SIG-M5 treated with dmso at 0.1 percent for 504 hours (cell line): ENCODE measurements around the gene SINHCAF.

Experiments used
- DNase-seq: peaks from one replicate; lab custom pipeline; 2025; ENCODE audit not compliant: unreplicated experiment; lab: John Stamatoyannopoulos, UW

Gene SINHCAF

DNA sequence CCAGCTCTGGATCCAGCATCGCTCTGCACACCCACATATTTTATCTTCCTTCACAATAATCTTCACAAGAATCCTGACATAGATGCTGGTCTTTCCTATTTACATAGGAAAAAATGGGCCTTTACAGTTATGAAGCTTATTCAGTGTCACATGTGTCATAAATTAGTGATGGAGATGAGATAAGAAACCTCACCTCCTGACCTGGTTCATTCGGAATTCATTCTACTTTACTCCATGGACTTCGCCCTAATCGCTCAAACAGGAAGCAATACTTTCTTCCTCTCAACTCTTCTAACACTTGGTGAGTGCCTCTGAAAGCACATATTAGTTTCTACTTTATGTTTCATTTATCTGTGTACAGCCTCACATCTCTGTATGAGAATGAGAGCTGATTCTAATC, 12.0 kb upstream of the SINHCAF start:
- DNase-seq: no peak

DNA sequence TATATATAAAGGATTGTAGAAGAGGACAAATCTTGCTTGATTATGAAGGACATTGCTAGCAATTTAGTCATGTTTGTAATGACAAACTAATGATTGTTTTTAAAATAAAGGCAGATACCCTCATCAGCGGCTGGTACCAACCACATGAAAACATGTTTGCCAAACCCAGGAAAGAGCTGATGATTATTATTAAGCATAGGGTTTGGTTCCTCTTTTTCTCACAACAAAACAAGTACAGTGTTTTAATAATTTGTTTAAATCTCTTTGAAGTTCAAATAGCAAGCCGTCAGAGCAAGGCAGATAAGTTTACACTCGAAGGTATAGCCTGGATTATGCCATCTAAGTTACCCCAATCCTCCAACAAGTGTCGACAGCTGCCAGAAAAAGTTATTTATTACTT, 5.3 kb upstream of the SINHCAF start:
- no peak for DNase-seq

DNA sequence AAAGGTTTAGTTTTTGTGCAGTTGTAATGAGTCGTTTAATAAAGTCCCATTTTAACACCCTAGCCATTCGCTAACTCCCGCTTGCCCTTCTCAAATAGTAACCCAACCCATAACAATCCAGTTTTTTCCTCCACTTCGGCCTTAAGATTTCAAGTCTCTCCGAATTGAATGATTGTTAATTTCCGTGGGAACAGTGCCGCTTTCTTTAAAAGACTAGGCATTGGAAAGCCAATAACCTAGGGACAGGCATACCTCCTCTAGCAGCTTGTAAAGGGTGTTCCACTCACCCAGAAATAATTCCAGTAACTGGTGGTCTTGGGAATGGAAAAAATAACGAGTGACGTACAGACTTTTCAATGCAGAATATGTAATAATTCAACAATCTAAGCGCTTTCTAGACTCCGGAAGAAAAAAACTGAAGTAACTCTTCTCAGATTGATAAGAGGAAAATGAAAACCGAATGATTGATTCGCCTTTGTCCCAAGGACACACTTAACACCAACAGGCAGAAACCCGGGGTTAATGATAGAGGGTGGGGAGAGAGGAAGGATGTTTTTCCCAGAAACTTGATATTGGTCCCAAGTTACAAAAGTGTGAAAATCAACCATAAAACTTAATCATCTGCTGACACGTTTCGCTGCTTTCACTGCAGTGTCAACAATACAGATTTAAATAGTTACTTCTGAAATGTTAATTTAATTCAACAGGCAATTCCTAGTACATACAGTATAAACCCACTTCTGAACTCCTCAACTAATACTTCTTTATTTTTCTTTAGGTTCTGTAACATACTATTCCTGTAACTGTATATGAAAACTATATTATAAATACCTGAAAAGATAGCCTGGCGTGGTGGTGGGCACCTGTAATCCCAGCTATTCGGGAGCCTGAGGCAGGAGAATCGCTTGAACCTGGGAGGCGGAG, 1.0 kb upstream of the SINHCAF start:
- DNase-seq: no peak

DNA sequence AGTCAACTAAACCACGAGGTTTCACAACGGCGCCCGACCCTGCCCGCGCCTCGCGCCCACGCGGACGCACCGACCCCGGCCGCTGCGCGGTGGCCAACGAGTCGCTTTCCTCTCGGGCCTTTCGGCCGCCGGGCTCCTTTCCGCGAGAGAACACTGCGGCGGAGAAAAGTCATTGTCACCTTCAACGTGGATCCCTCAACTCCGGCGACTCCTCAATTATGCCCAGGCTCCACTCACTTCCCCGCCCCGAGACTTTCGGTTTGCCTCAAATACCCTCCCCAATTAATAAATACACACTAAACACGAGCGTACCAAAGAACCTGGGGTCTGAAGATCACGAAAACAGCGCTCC, 450 bp downstream of the SINHCAF start:
- no peak for DNase-seq

DNA sequence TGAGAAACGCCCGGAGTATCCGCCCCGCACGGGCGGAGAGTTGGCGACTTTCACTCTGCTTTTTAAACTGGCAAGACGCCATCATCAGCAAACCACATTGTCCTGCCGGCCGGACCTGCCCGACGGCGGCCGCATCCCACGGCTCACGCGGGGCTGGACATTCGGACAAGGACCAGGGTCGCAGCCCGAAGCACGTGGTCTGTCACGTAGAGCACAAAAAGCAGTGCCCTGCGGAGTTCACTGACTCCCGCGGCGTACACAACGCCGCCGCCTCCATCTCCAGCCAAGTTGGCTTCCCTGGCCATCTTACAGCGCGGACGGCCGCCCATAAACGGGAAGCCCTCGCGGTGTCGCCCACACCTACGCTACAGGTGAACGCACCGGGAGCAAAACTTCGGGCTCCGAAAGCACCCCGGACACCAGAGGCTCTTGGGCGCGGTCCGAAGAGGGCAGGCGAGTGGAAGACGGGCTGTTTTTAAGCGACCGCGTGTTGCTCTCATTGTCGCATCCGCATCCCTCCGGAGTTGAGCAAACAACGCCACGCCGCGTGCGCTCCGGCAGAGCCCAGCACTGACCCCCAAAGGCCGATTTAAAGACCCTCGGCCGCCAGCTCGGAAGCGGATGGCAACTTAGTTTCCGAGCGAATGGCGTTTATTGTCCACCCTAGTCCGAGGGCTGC, 966 bp downstream of the SINHCAF start:
- DNase-seq: no peak

DNA sequence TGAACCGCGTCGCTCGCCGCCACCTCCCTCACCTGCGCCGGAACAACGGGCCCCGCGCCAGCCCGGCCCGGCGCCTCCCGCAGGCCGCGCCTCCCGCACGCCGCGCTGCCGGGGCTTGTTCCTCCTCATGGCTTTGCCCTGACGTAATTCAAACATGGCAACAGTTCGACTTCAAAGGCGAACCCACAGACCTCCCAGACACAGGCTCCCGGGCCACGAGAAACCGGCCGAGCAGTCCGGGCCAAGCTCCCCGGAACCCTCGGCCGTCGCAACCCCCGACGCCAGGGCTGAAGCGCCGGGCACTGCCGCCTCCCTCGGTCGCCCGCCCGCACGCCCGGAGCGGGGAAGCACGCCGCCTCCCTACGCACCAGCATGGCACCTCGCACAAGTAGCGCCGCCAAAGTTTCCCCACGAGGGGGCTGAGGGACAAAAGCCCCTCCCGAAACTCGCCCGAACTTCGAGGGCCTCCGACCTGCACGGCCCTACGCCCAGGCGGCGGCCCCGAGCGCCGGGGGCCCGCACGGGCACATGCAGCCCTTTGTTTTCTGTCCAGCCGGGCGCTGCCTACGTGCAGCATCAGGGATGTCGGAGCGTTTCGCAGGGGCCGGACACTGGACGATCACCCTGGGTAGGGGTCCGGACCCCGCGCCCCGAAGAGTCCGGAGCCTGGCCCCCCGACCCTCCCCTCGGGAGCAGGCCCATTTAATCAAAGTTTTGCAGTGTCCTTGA, 1.7 kb downstream of the SINHCAF start:
- DNase-seq: peak; percentile 78

DNA sequence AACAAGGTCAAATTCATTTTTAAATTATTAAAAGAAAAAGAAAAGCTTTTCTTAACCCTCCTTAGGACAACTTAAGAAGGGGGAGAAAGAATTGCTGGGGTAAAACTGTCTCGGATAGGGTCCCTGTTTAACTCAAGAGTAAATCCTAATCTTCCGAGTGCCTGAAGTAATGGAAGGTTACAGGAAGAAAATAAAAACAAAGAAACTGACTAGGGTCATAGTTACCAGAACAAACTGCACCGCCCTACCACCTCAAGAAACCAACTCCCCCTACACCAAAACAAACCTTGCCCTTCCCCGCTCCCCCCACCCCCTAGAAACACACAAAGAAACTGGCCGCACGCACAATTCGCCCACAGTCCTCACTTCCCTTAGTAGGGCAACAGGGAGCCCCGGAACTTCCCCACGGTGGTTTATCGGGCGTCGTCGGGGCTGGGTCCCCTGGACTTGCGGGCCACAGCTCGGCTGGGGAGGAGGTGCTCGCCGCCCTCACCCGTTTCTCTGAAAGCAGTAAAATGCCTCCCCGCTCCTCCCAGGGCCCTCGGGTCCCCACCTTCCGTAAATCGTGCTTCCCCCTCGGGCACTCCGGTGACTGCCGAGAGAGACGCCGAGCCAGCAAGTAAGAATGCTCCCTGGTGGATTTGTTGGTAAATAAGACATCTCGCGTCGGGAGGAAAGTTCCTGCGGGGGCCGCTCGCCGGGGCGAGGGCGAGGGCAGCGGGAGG, 2.4 kb downstream of the SINHCAF start:
- peak; percentile 78 for DNase-seq

DNA sequence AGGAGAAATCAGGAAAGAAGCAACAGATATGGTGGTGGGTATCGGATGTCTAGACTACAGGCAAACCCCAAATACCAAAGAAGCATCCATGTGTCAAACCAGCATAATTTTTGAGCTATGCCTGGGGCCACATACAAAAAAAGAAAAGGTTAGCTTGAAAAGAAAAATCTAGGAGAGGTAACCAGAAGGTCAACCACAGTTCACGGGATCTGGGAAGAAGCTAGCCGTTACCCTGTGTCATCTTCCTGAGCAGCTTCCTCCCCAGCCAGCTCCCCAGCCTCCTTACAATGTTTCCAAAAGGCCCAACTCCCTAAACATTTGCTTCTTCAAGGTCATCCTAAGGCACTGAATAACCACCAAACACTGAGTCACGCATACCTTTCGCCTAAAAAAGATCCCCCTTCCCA, 3.1 kb downstream of the SINHCAF start:
- peak; percentile 47 for DNase-seq

DNA sequence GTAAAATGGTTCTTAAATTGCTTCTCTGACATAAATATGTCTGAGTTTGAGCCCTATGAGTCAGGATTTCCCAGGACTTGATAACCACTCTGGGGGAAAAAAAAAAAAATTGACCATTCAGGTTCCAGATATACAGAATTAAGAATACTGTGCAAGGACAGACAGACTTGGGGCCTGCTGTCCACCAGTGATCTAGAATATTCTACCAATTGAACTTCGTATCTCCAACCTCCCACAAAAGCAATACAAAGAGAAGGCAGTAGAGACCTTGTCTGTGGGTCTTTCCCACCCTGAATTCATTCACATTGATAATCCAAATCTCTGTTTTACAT, 4.1 kb downstream of the SINHCAF start:
- DNase-seq: no peak

DNA sequence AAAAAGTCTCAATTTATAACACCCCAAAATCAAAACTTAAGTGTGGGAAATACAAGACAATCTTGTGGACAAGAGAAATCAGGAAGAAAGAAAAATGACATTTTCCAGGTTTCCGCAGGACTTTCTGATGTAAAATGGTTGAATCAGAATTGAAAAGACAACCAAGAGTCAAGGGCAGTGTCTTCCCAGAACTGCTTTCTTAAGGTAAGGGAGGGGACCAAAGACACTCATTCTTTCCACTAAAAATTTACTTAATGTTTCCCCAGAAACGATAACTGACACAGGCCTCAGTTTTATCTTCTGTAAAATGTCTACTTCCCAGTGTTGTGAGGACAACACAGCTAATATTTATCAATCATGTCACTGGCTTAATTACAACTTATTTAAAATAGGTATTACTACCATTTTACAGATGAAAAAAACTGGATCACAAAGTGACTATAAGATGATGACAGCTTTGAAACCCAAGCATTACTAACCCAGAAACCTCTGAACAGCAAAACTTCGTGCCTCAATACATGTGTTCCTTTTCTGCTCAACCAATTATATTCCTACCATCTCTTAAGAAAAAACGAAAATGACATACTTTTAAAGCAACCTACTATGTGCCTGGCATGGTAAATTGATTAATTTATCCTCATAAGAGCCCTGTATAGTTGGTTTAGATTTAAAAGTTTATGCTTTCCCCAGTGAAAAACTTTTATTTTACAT, 4.6 kb downstream of the SINHCAF start:
- no peak for DNase-seq

DNA sequence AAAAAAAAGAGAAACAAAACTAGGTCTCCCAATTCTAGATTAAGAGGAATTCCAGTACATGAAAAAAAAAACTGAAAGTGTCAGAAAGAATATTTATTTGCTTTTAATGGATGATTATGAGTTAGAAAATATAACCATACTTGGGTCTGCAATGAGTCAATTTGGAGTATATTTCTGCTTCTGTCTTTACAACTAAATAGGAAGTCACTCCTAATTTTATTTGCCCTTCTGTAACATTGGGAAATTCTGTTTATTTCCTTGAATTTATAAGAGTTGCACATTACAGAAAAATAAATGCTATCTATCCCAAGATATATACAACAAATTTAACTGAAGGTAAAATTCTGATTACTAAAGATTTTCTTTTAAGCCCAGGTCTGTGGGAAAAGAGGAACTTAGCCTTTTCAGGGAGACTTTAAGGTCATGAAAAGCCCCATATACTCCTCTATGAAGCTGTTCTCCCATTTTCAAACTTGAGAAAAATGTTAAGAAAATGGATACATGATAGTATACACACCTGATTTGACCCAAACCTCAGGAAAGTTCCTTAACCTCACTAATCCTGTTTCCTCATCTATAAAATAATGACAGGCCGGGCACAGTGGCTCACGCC, 7.2 kb downstream of the SINHCAF start:
- peak; percentile 28 for DNase-seq

DNA sequence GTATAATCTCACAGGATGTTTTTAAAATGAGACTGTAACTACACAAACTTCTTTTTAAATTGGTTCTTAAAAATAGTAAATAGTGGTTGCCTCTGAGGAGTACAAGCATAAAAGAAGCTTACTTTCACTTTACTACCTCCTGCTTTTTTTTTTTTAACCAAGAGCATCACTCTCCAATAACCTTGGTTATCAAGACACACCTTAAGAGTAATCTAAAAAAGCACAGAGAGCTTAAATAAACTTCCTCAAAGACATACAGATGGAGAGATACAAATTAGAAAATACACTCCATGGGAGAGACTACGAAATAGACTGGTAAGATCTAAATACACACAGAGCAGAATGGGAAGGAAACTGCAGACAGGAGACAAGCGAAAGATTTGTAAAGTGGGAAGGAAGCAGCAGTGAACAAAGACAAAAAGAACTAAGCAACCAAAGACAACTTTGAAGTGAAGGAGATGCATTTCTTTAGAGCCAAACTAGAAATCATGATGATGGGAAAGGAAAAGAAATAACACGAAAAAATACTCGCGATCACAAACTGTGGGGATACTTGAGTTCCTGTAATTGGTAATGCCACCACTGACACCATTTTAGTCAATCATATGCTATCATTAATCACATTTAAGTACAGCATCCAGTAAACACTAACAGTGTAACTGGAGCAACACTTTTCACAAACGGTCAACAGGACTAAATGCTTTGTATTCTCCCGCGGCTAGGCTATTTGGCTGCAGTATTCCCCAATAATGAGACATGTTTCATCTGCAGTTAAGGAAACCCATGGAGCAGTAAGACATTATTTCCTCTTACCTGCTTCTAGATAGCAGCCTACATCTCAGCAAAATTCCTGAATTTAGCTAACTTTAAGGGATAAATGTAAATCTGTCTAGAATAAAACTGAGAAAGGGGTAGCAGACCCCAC, 8.2 kb downstream of the SINHCAF start:
- DNase-seq: peak; percentile 28

DNA sequence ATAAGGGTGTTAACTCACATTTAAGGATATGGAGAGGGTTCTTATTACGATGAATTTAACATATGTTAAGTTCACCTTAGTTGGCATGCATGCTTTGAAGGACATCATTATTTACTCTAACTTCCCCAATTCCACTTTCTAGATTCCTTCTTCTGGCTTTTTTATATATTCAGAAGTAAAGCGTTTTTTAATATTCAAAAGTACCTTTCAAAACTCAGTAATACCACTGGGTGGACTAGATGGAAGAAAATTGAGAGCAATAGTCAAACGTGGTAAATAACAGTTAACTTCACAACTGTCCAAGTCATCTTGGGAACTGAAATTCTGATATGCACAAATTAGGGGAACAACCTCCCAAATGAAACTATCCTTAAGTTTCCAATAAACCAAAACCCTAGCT, 9.1 kb downstream of the SINHCAF start:
- peak; percentile 22 for DNase-seq

DNA sequence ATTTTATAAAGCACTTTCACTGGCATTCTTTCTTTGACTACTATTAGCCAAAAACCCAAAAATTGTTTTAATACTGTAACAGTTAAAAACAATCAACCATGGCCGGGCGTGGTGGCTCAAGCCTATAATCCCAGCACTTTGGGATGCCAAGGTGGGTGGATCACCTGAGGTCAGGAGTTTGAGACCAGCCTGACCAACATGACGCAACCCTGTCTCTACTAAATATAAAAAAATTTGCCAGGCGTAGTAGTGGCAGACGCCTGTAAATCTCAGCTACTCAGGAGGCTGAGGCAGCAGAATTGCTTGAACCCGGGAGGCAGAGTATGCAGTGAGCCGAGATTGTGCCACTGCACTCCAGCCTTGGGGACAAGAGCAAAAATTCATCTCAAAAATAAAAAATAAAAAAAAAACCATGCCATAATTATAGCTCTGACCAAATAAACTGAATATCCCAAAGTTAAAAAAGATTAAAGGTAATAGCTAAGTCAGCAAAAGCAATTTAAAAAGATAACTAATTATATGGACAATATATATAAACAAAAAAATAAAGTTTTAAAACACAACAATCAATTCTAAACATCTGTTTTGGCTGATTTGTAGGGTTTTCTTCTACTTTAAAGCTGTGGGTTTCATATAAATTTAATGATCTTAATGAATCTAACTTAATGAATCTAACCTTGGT, 10.0 kb downstream of the SINHCAF start:
- DNase-seq: no peak

DNA sequence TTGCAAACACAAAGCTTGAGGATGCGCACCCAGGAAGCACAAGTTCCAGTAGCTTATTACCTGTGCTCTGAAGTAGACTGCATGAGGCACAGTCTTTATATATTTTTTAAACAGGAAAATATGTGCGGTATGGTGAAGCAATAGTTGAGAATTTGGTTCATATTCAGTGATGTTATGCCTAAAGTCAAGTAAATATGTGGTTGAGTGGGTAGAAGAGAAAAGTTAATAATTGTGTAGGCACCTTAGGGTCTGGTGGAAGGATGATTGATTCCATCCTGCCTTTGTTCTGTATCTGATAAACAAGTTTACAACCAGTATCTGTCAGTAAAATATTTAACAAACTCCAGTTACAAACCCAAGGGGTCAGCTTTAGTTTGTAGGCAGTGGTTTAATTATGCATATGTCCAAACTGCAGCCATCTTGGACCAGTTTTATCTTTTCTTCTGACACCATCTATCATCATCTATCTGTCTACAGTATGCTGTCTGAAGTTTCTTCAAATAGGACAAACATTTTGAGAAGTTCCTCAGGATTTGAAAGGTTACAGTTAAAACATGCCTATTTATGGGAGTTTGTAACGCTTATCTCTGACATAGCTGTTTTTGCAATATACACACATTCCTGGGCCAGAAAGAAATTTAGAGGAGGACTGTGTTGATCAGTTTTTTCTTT, 10.8 kb downstream of the SINHCAF start:
- no peak for DNase-seq

DNA sequence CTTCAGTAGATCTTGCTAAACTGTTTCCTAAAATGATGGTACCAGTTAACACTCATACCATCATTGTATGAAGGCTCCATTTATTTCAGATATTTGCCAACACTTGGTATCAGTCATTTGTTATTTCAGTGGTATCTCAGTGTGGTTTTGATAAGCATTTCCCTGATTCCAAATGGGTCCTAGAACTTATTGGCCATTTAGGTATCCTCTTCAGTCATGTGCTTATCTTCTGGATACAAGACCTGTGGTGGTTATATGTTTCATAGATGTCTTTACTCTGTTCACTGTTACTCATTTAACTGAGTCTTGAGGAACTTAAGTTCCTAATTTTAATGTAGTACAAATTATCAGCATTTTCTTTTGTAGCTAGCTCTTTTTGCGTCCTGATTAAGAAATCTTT, 13.5 kb downstream of the SINHCAF start:
- no peak for DNase-seq

DNA sequence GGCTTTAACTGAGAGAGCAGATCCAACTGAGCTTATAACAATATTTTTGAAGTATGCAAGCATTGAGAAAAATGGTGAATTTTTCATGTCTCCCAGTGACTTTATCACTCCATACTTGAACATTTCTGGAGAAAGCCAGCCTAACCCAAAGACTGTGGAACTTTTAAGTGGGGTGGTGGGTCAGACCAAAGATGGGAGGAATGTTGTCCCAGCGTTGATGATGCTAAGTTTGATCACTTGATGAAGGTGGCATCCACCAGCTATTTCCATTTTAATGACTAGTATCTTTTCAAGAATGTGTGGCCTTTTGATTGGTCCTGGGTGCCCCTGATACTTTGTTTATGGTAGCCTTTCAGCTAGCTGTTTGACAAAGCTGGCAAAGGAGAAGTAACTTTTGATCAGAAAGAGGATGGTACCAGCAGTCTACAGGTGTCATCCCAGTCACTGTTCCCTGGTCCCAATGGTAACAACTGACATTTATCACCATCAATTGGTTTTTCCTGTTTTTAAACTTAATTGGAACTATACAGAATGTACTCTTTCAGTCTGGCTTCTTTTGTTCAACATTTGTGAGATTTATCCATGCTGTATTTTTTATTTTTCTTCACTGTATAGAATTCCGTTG, 14.2 kb downstream of the SINHCAF start:
- no peak for DNase-seq

DNA sequence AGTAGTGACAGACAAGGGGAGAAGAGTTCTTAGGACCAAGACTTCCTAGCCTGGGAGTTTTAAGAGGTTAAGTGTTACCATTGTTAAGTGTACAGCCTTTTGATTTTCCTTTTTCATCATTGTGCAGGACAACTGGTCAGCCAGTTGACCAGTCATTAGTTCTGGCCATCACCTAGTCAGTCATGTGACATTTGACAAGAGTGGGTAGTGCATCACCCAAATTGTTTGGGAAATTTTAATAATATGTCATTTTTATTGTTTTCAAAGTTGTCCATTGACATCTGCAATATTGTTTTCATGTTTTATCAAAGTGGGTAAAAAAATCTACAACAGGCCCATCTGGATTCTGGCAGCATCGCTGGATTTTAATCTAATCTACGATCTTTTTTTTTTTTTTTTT, 15.5 kb downstream of the SINHCAF start:
- DNase-seq: no peak
